Activated CD4-positive, alpha-beta T cell treated with anti-CD3 and anti-CD28 coated beads, Interleukin-2, amount 50 U/mL, for 1 hour (primary cell): ENCODE data around the gene FREM1.

Source experiments
- DNase-seq: peaks from one replicate; pipeline ENCODE4 v3.0.0-alpha.2; 2020

FREM1 gene

DNA sequence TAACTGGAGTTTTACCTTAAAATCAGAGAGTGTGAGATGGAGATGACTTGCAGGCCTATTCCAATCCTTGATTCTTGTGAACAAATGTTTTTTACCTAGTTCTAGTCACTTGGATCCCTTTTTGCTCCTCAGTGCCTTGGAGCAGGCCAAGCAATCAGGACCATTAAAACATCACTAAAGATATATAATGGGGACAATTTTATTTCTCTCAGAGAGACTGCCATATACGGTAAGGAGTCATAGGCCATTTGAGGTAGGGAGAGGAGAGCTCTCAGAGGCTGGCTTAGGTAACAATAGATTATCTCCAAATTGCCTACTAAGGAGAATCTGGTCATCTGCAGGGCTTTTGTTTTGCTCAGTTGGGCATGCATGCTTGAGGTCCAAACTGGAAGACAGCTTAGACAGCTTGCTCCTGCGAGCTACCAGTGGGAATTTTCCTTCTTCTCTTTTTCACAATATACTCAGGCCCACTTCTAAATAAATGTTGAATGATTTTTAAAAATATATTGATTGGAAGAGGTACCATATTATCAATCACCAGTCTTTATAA is 44.0 kb downstream of the FREM1 start:
- DNase-seq, result no peak

GRCh38 chr9:14864309-14864708 is 45.9 kb downstream of the FREM1 start:
- DNase-seq, result no peak

DNA sequence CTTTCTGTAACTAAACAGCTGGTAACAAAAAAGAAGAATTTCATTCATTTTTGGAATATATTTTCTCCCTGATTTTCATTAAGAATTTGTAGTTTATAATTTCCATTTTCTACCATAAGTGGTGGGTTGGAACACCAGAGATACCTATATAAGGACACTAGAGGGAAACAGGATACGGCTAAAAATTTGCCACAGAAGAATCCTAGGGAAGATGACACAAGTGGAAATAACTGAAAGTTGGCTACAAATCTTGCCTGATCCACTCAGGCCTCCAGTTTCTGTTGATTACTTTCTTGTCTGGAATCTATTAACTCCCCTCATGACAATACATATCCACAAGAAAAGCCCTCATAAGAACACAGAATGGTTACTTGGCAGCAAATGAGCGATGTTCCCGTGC is 46.8 kb downstream of the FREM1 start:
- DNase-seq, result no peak

DNA sequence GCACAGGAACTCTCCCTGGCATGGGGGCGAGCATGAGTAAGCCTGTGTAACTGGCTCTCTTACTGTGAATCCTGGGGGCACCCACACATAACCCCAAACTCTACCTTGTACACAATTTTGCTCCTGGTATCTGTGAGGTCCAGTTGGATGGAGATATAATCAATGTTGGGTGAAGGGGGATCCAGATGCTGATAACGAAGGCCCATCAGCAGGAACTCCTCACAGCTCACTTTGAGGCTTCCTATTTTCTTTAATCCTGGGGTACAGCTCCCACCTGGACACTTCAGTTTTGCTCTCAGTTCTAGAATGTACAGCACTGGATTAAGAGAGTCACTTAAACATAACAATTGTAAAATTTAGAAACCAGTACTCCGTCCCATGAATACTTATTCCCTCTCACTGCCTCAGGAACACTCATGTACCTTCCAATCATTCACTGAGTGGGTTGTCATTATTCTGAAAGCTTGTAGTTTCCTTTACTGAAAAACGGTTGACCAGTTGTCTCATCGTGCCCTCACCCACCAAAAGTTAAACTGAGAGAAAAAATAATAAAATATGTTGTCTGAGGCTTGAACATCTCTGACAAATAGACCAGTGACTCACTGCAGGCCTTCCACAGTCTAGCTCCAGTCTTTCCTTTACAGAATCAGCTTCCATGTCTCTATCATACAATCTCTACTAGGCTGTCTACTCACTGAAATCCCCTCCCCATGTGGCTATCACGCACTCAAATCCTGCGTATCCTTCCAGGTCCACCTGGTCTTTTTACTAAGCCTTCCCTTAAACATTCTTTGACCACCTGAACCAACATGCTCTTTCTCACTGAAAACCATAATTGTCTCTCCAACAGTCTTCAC is 52.6 kb downstream of the FREM1 start:
- DNase-seq, result no peak

GRCh38 chr9:14849851-14850250 is 60.4 kb downstream of the FREM1 start:
- DNase-seq, result no peak

DNA sequence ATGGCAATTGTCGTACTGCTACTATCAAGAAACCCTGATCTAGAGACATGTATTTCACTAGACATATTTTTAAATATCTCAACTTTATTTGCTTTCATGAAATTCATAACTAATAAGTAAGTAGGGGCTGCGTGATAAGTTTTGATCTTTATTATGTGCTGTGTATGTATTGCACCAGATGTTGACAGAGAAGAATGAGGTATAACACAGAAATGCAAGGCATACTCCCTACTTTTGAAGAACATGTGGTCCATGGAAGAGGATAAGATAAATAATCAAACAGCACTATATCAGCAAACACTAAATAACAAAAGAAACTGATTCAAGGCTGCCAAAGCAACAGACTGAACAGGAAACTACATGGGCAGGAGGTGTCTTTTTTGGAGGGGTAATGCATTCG is 60.9 kb downstream of the FREM1 start:
- no peak for DNase-seq

GRCh38 chr9:14846871-14847311 is 63.3 kb downstream of the FREM1 start:
- peak; percentile 42 for DNase-seq

- no peak for DNase-seq
These were observed 67.1 kb downstream of the FREM1 start for GRCh38 chr9:14843163-14843562.

GRCh38 chr9:14842269-14842668 is 68.0 kb downstream of the FREM1 start:
- no peak for DNase-seq

DNA sequence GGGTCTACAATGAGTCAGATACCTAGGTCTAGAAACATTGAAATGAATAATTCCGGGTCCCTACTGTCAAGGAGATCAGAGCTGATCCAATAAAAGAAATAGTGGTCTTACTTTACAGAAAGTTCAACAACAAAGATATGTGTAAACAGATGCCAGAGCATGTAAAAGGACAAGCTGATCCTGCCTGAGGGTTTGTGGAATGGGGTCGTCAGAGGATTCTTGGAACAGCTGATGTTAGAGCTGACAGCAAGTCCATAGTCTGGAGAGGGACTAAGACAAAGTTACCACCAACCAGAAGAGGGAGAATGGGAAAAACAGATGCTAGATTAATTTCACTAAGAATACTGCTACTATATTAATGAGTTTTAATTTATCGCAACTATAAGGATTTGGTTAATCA is 71.5 kb downstream of the FREM1 start:
- no peak for DNase-seq

GRCh38 chr9:14836885-14837284 is 73.3 kb downstream of the FREM1 start:
- DNase-seq, result no peak

GRCh38 chr9:14831661-14832060 is 78.6 kb downstream of the FREM1 start:
- DNase-seq, result no peak

DNA sequence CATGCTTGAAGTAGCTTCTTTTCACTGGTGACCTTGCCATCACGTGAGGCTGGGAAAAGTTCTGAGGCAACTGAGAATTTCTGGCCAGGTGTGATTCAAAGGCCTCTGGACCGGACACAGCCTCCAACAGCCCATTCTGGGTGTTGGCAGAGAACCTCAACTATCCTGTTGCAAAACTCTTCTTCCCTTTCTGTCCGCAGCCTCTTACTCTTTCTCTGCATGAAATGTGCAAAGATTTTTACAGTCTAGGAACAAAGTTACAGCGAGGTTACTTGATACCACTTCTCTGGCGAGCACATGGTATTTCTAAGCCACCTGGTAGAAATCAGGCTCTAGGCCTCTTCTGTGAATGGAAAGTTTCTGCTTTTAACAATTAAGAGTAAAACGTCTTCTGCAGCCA is 79.2 kb downstream of the FREM1 start:
- no peak for DNase-seq

- DNase-seq, result no peak
These were observed 80.2 kb downstream of the FREM1 start for GRCh38 chr9:14830057-14830456.

GRCh38 chr9:14829204-14829603 is 81.0 kb downstream of the FREM1 start:
- DNase-seq, result no peak

DNA sequence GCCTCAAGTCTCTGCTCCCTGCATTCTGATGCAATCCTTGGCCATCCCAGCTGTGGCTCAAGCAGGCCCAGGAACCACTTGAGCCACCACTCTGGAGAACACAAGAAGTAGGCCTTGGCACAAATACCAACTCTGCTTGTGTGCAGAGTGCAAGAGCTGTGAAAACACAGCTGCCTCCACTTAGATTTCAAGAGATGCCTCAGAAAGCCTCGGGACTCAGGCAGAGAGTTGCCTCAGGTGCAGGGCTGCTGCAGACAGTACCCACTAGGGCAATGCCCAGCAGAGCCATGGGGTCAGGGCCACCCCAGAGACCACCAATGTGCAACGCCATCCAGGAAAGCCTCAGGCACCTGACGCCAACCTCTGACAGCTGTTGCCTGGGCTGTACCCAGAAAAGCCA is 82.4 kb downstream of the FREM1 start:
- DNase-seq, result no peak

GRCh38 chr9:14824481-14824880 is 85.7 kb downstream of the FREM1 start:
- DNase-seq, result no peak

- DNase-seq, result no peak
These were observed 86.4 kb downstream of the FREM1 start for GRCh38 chr9:14823800-14824199.

DNA sequence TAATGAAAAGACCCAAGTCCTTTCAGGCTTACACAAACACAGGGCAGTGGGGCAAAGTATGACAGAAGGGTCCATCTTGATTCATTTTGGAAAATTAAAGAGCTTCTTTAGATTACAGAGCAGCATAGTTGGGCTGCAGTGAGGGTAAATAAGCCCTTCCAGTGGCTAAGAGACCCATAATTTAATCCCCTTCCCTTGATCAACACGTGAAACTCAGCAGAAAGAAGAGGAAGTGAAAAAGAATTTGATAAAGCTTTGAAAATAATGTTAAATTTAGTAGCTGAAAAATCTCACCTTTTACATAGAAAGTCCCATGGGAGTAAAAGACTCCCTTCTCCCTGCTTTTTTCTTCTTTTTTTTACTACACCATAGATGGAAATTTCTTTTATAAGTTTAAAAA is 87.6 kb downstream of the FREM1 start:
- no peak for DNase-seq

GRCh38 chr9:14819183-14819582 is 91.0 kb downstream of the FREM1 start:
- no peak for DNase-seq

GRCh38 chr9:14814249-14814628 is 96.0 kb downstream of the FREM1 start:
- no peak for DNase-seq

DNA sequence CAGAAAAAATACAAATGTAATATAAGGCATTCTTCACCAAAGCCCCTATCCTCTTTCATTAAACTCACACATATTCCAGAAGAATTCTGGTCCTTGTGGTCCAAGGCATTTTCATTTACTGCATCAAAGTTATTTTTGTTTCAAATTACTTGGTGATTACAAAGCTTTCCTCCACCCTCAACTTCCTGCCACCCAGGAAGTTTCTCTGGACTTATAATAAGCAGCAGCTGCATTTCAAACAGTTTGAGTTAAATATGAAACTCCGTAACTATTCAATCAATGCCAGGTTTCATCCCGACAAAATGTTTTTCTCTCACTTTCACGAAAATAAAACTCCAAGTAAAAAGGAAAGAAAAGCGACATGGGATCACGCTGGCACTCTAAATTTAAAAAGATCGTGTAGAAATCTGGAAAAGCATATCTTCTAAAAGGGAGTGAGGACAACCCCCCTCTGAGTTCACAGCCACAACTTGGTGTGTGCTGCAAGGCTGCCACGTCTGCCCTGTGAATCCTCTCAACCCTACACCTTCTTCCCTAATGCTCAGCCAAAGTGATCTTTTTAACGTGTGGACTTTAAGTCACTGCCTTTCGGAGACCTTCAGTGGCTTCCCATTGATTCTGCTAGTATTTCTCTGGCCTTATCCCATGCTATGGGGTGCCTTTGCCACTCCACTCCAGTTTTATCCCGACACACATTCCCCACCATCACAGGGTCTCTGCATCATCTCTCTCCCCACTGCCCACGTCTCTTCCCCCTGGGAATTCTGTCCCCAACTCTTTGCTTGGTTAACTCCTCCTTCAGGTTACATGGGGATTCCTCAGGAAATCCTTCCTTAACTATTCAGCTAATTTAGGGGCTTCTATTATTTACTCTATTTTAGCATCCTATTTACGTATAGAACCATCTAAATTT is 96.6 kb downstream of the FREM1 start:
- DNase-seq, result no peak

- DNase-seq, result no peak
These were observed 97.4 kb downstream of the FREM1 start for GRCh38 chr9:14812806-14813205.

- DNase-seq, result no peak
These were observed 98.4 kb downstream of the FREM1 start for GRCh38 chr9:14811844-14812243.
